T-helper 2 cell treated with Interferon-gamma antibody and Interleukin-4, amounts not matched to agents 5 μg/mL and 100 μg/mL, for 36 hours (primary cell): ENCODE results near the gene PTPRA.

Experiments
- DNase-seq: peaks from one replicate; pipeline ENCODE4 v3.0.0; 2021; ENCODE audit warnings: low spot score
- H3K27ac Mint-ChIP-seq: one replicate; pipeline ENCODE4 v1.8.0; 2021; ENCODE audit warnings: mild to moderate bottlenecking, mixed read lengths
- H3K27me3 Mint-ChIP-seq: one replicate; pipeline ENCODE4 v1.8.0; 2021; ENCODE audit warnings: low read depth, mixed read lengths
- H3K36me3 Mint-ChIP-seq: one replicate; pipeline ENCODE4 v1.8.0; 2021; ENCODE audit warnings: low read depth, mixed read lengths
- H3K4me1 Mint-ChIP-seq: one replicate; pipeline ENCODE4 v1.8.0; 2021; ENCODE audit warnings: low read depth, mixed read lengths
- H3K4me3 Mint-ChIP-seq: one replicate; pipeline ENCODE4 v1.8.0; 2022; ENCODE audit warnings: mild to moderate bottlenecking, moderate library complexity, mixed read lengths
- H3K9me3 Mint-ChIP-seq: one replicate; pipeline ENCODE4 v1.8.0; 2021; ENCODE audit warnings: mixed read lengths

PTPRA gene

DNA sequence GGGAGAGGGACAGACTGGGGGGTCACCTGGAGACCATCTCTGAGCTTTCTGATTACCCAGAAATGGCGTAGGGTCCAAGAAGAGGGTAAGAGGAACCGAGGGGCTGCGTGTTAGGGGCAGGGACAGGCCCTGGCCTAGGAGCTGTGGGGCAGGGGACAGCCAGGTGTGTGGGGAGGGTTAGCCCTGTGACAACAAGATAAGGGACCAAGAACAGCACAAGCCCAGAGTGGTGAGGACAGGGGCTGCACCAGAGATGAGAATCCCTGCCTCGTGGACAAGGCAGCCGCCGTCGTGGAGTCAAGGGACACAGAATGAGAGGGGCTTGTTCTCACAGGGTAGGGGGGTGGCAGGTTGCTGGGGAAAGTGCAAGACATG lies 211.7 kb downstream of the PTPRA start:
- Mint-ChIP-seq H3K36me3 (no peaks in the 10 kb centered on the region), H3K4me3 (no peak overlapping the region), H3K9me3 (no peaks in the 10 kb centered on the region), H3K27me3 (peaks cover 54% of the 10 kb centered on the region), H3K27ac (no peak overlapping the region), H3K4me1 (peaks cover 7% of the 10 kb centered on the region)
- no peak for DNase-seq

DNA sequence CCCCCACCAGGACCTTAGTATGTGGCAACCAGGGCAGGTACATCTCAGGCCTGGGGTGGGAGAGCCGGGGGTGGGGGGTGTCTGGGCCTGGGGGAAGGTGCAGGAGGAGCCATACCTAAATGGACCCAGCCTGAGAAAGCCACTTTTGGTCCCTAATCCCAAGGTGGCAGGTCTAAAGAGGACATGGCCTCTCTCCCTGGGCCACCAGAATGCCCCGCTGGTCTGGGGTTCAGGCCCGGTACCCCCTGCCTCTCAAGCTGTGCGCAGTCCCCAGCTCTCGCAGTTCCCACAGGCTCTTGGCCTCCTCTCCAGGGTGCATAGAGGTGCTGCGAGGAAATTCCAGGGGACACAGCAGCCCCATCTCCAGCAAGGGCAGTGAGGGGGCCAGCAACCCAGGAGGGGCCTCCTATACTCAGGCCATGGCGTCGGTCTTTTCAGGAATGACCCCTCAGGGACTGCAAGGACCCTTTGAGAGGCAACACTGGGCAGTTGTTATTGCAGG lies 212.3 kb downstream of the PTPRA start:
- Mint-ChIP-seq H3K9me3 (no peaks in the 10 kb centered on the region), H3K36me3 (no peaks in the 10 kb centered on the region), H3K27me3 (peaks cover 50% of the 10 kb centered on the region), H3K27ac (no peak overlapping the region), H3K4me1 (peaks cover 12% of the 10 kb centered on the region), H3K4me3 (no peak overlapping the region)
- no peak for DNase-seq

DNA sequence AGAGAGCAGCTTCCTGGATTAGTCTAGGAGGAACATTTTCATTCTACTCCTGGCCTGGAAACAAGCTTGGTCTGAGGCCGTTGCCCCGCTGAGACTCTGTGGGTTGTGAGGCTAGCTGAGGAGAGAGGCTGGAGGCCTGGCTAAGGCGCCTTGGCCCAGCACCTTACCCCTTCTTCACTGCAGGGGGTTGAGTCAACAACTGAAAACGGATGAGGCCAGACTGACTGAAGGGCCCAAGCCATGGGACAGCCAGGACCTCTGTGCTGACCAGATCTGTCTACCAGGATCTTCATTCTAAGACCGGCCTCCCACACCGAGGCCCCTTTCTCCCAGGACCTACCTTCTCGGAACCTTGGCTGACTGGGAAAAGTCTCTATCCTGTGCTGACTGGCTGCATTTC lies 214.8 kb downstream of the PTPRA start:
- H3K4me3 Mint-ChIP-seq: no peak overlapping the region
- no peaks in the 10 kb centered on the region for H3K9me3 Mint-ChIP-seq
- H3K4me1 Mint-ChIP-seq: peaks cover 15% of the 10 kb centered on the region
- DNase-seq: no peak
- H3K27me3 Mint-ChIP-seq: peaks cover 43% of the 10 kb centered on the region
- no peak overlapping the region for H3K27ac Mint-ChIP-seq
- H3K36me3 Mint-ChIP-seq: peaks cover 2% of the 10 kb centered on the region
